Measurements from ENCODE around the gene CAMTA1.

GRCh38 chr1:7702365-7702764 lies 917.1 kb downstream of the CAMTA1 start:
- TF ChIP-seq CTCF (conservative IDR thresholded peaks at IDR 0.05; ENCODE audit: low read depth, low read length) (no peak), EZH2 (IDR thresholded peaks at IDR 0.05; ENCODE audit: borderline replicate concordance, low read depth, low read length, poor library complexity, severe bottlenecking) (no peak)

All from A673 (cell line).